ENCODE data around the gene VPS13D.

The VPS13D gene

GRCh38 chr1:12428334-12428733 is 198.5 kb downstream of the VPS13D start:
- DNase-seq (ENCODE audit: low spot score), result no peak

- DNase-seq (ENCODE audit: low spot score), result no peak
Measured at GRCh38 chr1:12430525-12430924, 200.7 kb downstream of the VPS13D start.

- DNase-seq (ENCODE audit: low spot score), result no peak
Measured at GRCh38 chr1:12432897-12433296, 203.1 kb downstream of the VPS13D start.

- peak; percentile 19 for DNase-seq (ENCODE audit: low spot score)
Measured at GRCh38 chr1:12433323-12434053, 203.7 kb downstream of the VPS13D start.

DNA sequence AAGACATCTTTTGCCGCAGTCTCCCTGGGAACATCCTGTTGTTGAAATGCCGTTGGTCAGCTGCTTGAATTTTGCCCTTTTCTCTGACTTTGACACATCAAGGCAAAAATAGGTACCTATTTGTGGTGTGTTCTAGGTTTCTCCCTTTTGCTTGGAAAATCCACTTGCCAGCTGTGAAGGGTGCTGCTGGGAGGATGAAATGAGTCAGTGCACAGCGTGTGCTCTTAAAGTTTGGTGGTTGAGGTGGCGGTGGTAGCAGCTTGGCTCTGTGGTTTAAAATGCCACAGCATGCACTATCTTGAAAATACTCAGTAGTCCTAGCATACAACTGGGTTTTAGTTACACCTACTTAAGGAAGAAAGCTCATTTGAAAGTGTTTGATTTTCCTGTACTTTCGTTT is 204.3 kb downstream of the VPS13D start:
- DNase-seq (ENCODE audit: low spot score), result no peak

DNA sequence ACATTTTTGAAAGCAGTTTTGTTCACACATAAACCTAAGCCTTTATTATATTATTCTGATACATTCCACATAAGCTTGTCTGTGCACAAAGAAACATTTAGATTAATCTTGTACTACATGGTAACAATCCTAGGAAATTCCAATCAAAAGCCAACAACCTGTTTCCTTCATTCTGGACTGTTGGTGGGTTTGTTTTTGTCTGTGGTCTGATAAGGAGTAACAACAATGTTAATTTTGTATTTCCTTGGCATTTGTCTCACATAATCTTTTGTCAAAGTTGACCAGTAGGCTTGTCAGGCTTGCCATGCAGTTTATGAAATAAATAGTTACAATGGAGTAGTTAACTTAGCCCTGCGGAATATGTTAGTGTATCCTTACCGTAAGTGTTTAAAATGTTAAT is 204.9 kb downstream of the VPS13D start:
- no peak for DNase-seq (ENCODE audit: low spot score)

DNA sequence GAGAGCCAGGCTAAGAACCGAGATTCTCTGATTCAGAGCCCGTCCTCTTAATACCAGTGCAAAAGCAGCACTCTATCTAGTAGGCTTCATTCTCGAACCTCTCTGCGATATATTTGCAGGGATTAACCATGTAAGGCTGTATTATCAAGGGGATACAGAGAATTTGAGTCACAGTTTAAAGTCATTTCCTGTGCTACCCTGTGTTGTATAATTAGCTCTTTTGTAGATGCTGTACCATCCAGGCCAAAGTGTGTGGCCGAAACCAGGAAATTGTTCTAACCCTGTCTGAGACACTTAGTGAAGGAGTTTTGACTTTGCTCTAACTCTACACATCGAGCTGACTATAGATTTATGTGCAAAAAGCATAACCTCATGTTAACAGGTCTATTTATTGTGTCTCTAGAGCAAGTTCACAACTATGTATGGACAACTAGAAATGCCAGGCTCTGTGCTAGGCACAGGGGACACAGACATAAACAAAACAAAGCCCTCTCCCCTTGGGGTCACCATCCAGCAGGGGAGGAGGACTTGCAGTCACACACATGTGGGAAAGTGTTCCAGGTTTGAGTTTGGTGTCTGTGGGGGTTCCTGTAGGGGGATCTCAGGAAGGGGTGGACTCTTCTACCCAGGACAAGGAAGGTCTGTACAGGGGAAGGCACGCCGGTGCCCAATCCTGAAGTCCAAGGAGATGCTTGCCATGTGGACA is 206.0 kb downstream of the VPS13D start:
- DNase-seq (ENCODE audit: low spot score), result no peak

- no peak for DNase-seq (ENCODE audit: low spot score)
Measured at GRCh38 chr1:12436345-12436658, 206.5 kb downstream of the VPS13D start.

DNA sequence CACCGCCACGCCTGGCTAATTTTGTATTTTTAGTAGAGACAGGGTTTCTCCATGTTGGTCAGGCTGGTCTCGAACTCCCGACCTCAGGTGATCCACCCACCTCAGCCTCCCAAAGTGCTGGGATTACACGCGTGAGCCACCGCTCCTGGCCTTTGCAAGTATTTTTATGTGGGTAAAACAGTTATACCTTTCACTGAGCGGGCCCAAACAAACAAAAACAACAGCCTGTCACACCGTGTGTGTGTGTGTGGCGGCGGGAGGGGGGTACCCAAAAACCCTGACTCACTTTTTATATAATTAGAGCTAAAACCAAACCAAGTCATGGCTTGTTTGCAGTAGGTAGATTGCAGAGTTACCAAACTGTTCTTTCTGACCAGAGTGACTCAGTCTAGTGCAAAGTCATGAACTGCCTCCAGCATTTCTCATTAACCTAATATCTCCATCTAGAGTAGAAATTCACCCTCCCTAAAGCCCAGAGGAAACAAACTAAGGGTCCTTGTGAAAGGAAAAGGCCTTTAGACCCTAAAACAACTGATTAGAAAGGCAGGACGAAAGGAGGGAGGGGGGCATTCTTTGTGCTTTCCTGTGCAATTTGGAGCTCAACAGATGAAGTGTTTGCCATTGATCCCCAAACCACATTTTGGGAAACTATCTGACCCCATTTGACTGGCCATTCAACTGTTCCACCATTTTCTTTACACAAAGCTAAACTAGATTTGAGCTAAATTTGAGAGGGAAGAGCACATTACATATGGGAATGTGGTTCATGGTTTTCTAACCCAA is 207.2 kb downstream of the VPS13D start:
- no peak for DNase-seq (ENCODE audit: low spot score)

DNA sequence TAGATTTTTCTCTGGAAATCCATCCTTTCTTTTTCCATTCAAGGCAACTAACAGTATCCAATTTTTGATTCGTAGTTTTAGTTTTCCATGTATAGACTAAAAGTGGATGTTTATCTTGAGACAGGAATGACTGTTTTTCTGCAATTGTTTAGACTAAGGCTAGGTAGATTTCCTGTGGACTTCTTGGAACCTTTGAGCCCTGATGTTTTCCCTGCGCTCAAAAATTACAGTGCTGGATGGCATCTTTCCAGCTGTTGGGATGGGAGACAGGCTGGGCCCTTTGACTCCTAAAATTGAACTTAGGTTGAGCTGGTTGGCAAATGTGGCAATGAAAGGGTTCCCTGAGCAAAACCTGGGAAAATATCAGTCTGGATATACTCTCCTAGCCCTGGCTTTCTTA is 207.8 kb downstream of the VPS13D start:
- no peak for DNase-seq (ENCODE audit: low spot score)

- no peak for DNase-seq (ENCODE audit: low spot score)
Measured at GRCh38 chr1:12438349-12438924, 208.6 kb downstream of the VPS13D start.

DNA sequence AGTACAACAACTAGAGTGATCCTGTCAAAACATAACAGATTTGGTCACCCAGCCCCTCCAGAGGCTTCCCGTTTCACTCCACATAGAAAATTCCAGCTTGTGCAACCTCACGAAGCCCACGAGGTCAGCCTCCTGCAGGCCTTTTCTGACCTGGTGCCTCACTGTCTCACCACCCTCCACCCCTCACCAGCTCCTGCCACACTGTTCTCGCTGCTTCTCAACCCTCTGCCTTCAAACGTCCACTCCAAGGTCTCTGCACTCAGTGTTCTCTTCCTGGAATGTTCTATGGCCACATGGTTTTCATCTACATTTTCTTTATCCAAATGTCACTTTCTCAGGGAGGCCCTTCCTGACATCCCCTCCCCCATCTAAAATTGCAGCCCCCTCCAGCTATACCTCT is 209.2 kb downstream of the VPS13D start:
- no peak for DNase-seq (ENCODE audit: low spot score)

- no peak for DNase-seq (ENCODE audit: low spot score)
Measured at GRCh38 chr1:12441414-12442105, 211.7 kb downstream of the VPS13D start.

GRCh38 chr1:12442217-12442616 is 212.4 kb downstream of the VPS13D start:
- no peak for DNase-seq (ENCODE audit: low spot score)

DNA sequence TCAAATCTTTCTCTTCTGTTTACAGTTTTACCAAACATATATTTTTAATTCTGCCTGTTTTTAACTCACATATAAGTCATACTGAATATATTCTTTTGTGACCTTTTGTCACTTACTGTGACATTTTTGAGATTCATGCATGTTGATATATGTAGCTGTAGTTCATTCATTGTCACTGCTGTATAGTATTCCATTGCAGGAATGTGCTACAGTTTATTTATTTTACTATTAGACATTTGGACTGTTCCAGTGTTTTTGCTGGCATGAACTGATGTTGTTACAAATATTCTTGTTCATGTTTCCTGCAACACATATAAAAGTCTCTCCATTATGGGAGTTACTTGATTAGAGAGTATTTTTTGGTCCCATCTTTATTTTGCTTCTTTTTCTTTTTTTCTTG is 213.3 kb downstream of the VPS13D start:
- no peak for DNase-seq (ENCODE audit: low spot score)

- no peak for DNase-seq (ENCODE audit: low spot score)
Measured at GRCh38 chr1:12444329-12444841, 214.6 kb downstream of the VPS13D start.

- no peak for DNase-seq (ENCODE audit: low spot score)
Measured at GRCh38 chr1:12445257-12445656, 215.4 kb downstream of the VPS13D start.

- DNase-seq (ENCODE audit: low spot score), result no peak
Measured at GRCh38 chr1:12446593-12446992, 216.8 kb downstream of the VPS13D start.

DNA sequence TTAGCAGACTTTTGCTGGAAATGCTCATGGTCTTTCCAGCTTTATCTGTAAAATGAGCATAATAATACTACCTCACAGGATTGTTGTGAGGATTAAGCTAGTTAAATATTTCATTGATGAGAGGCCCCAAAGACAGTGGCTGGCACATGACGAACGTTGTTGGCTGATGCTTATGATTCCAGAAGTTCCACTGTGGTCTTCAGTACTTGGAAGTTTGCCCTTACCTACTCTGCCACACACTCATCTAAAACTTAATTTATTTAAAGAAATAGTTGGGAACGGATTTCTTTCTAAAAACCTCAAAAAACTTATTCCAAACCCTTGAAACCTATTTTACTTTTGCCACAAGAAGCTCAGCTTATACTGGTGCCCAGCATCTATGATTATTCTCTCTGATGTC is 217.5 kb downstream of the VPS13D start:
- DNase-seq (ENCODE audit: low spot score), result no peak

DNA sequence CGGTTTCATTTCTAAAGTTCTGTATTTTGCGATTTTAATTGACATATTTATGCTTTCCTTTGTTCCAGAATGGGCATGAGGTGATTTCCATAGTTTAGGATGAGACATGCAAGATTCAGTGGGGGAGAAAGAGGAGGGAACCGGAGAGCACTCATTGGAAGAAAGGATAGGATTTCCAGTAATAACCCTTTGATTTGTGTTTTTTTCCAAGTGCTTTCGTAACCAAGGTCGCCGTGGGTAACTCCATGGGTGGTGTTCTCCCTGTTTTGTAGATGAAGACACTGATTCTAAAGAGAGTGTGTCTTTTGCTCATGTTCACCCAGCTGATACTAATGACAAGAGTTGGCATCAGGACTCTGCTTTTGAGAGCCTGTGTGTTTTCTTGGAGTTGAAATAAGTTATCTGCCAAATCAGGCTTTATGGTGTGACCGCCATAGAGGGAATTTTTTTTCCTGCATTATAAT is 218.1 kb downstream of the VPS13D start:
- DNase-seq (ENCODE audit: low spot score), result no peak

DNA sequence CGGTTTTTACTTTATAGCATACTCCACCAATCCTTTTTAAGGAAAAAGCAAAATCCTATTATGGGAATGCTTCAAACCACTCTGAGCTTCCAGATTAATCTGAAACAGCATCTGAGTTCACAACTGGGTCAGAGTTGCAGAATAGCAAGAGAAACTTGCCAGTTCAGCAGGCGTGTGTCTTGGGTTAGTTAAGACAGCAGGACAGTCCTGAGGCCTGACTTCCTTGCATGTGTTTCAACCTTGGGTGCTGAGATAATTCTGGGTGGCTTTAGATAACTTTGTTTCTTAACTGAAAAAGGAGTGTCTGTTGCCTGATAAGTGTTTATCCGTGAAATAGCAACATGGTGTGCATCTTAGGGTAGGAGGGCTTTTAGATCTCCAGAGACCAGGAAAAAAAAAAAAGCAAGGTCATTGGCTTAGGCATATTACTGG is 218.9 kb downstream of the VPS13D start:
- DNase-seq (ENCODE audit: low spot score), result no peak

Data from HuH-7.5 (cell line).